Endothelial cell (in vitro differentiated cells): Measurements from ENCODE around the gene PKMYT1. TPM values are rescaled to one million over a fixed set of nuclear protein-coding genes. Genes with fewer than 3 reads are reported as not detected.

Experiments used
- DNase-seq: peaks from one replicate; pipeline ENCODE4 v3.0.0; 2021; ENCODE audit warnings: low spot score
- H3K27ac Mint-ChIP-seq: one replicate; pipeline ENCODE4 v1.8.0; 2021; ENCODE audit warnings: mixed read lengths, inconsistent platforms; ENCODE audit not compliant: unreplicated experiment
- H3K27me3 Mint-ChIP-seq: one replicate; pipeline ENCODE4 v1.8.0; 2021; ENCODE audit warnings: mild to moderate bottlenecking, moderate library complexity, mixed read lengths, inconsistent platforms; ENCODE audit not compliant: unreplicated experiment
- H3K36me3 Mint-ChIP-seq: one replicate; pipeline ENCODE4 v1.8.0; 2021; ENCODE audit warnings: mild to moderate bottlenecking, low read depth, mixed read lengths, inconsistent platforms; ENCODE audit not compliant: unreplicated experiment
- H3K4me1 Mint-ChIP-seq: one replicate; pipeline ENCODE4 v1.8.0; 2021; ENCODE audit warnings: mild to moderate bottlenecking, mixed read lengths, inconsistent platforms; ENCODE audit not compliant: unreplicated experiment
- H3K4me3 Mint-ChIP-seq: one replicate; pipeline ENCODE4 v1.8.0; 2021; ENCODE audit warnings: mild to moderate bottlenecking, mixed read lengths, inconsistent platforms; ENCODE audit not compliant: unreplicated experiment
- H3K9me3 Mint-ChIP-seq: one replicate; pipeline ENCODE4 v1.8.0; 2021; ENCODE audit warnings: mixed read lengths, inconsistent platforms; ENCODE audit not compliant: unreplicated experiment
- CTCF ChIP-seq: fragments of 200-600 bp; sonication (generic); IDR thresholded peaks from one replicate; pipeline ENCODE4 v1.5.0; 2021; ENCODE audit warnings: antibody characterized with exemption; ENCODE audit not compliant: unreplicated experiment
- total RNA-seq: library from RNA; stranded (reverse); fragmentation: NEBNext Ultra II Directional; extraction: Animal tissue kit (Norgen Biotek cat#: 25700); gene quantifications from one replicate; pipeline ENCODE4 v1.2.1, GENCODE V29; 2021; ENCODE audit not compliant: unreplicated experiment

PKMYT1 gene
- total RNA-seq, 1 donor from 2014 or later, result 12.2 TPM

GRCh38 chr16:2952679-2953078 lies 27.6 kb downstream of the PKMYT1 start:
- no peak for TF ChIP-seq CTCF
- Mint-ChIP-seq H3K36me3 (peaks cover 4% of the 10 kb centered on the region), H3K27me3 (peaks cover 11% of the 10 kb centered on the region), H3K4me1 (peaks cover 8% of the 10 kb centered on the region), H3K4me3 (no peak overlapping the region), H3K27ac (no peak overlapping the region), H3K9me3 (no peaks in the 10 kb centered on the region)
- DNase-seq, result no peak

- Mint-ChIP-seq H3K36me3 (peaks cover 12% of the 10 kb centered on the region), H3K4me1 (peaks cover 3% of the 10 kb centered on the region), H3K4me3 (no peak overlapping the region), H3K27me3 (peaks cover 11% of the 10 kb centered on the region), H3K27ac (no peak overlapping the region), H3K9me3 (no peaks in the 10 kb centered on the region)
- DNase-seq, result no peak
- no peak for TF ChIP-seq CTCF
Observed at GRCh38 chr16:2950773-2951172, 29.5 kb downstream of the PKMYT1 start.

- H3K27ac Mint-ChIP-seq, result no peak overlapping the region
- H3K4me3 Mint-ChIP-seq, result no peak overlapping the region
- H3K4me1 Mint-ChIP-seq, result peaks cover 3% of the 10 kb centered on the region
- H3K27me3 Mint-ChIP-seq, result peaks cover 11% of the 10 kb centered on the region
- TF ChIP-seq CTCF, result no peak
- H3K36me3 Mint-ChIP-seq, result peaks cover 12% of the 10 kb centered on the region
- no peak for DNase-seq
- no peaks in the 10 kb centered on the region for H3K9me3 Mint-ChIP-seq
Observed at GRCh38 chr16:2950353-2950724, 29.9 kb downstream of the PKMYT1 start.

GRCh38 chr16:2949705-2950352 lies 30.4 kb downstream of the PKMYT1 start:
- H3K4me3 Mint-ChIP-seq, result peak overlapping the region; percentile 6
- no peak overlapping the region for H3K27ac Mint-ChIP-seq
- DNase-seq, result no peak
- peaks cover 11% of the 10 kb centered on the region for H3K27me3 Mint-ChIP-seq
- TF ChIP-seq CTCF, result no peak
- peaks cover 12% of the 10 kb centered on the region for H3K36me3 Mint-ChIP-seq
- no peaks in the 10 kb centered on the region for H3K9me3 Mint-ChIP-seq
- H3K4me1 Mint-ChIP-seq, result peaks cover 3% of the 10 kb centered on the region

GRCh38 chr16:2948807-2949704 lies 31.2 kb downstream of the PKMYT1 start:
- DNase-seq, result no peak
- Mint-ChIP-seq H3K4me3 (no peak overlapping the region), H3K9me3 (no peaks in the 10 kb centered on the region), H3K27ac (no peak overlapping the region), H3K4me1 (peaks cover 3% of the 10 kb centered on the region), H3K27me3 (peaks cover 11% of the 10 kb centered on the region), H3K36me3 (peaks cover 12% of the 10 kb centered on the region)
- no peak for TF ChIP-seq CTCF
